Thoracic aorta (tissue), 2 donors: ENCODE results near the gene FSTL3. TPM values are rescaled to one million over a fixed set of nuclear protein-coding genes. Genes with fewer than 3 reads are reported as not detected.
"Not testable (repeated sequence)": the region's sequence is repeated elsewhere in the genome, so short reads cannot be mapped to it uniquely, and the experiment has no call there.

Experiments used
- ATAC-seq: fragments of 150-250 bp; one replicate; pipeline ENCODE4 v1.8.0; 2017; ENCODE audit warnings: low read depth; ENCODE audit not compliant: insufficient number of reproducible peaks, low FRiP score
- DNase-seq: peaks from one replicate; pipeline ENCODE4 v3.0.0-alpha.2; 2020; ENCODE audit warnings: low spot score
- H3K27ac ChIP-seq, 2 donors: fragments of 200-600 bp; sonication (generic); 1 replicate in 1 of 2; 2 replicates in 1 of 2; pipeline ENCODE4 v1.5.1; 2016; ENCODE audit warnings: mild to moderate bottlenecking in 2 of 2, moderate library complexity in 2 of 2
- H3K27me3 ChIP-seq: fragments of 200-600 bp; sonication (generic); replicated peaks from 2 replicates; pipeline ENCODE4 v1.6.0; 2016; ENCODE audit warnings: mild to moderate bottlenecking; ENCODE audit not compliant: insufficient read depth
- H3K36me3 ChIP-seq: fragments of 200-600 bp; sonication (generic); one replicate; pipeline ENCODE4 v1.5.1; 2016
- H3K4me1 ChIP-seq, 2 donors: fragments of 200-600 bp; sonication (generic); 1 replicate in 1 of 2; 2 replicates in 1 of 2; pipeline versions ENCODE4 v1.5.1 to v1.6.0; 2016; ENCODE audit warnings: low read depth in 2 of 2, mild to moderate bottlenecking in 1 of 2; ENCODE audit not compliant: control insufficient read depth in 1 of 2
- H3K4me3 ChIP-seq: fragments of 200-600 bp; sonication (generic); 2 replicates; pipeline ENCODE4 v1.5.1; 2016; ENCODE audit warnings: mild to moderate bottlenecking
- H3K9me3 ChIP-seq: fragments of 200-600 bp; sonication (generic); 2 replicates; pipeline ENCODE4 v1.5.1; 2016
- CTCF ChIP-seq: fragments of 200-600 bp; sonication (generic); IDR thresholded peaks from one replicate; pipeline ENCODE4 v1.5.1; 2019; ENCODE audit warnings: antibody characterized with exemption
- total RNA-seq, 2 donors: library from RNA; depleted of rRNA; stranded (reverse); fragments of >200 nt; gene quantifications; one replicate each; pipeline versions ENCODE4 v1.1.0 to v1.2.3, GENCODE V29; 2016

The FSTL3 gene
- 100 to 1,000 TPM; 361 to 595 TPM for total RNA-seq

GRCh38 chr19:676339-677105 is at the start of gene FSTL3:
Gene FSTL3 (plus strand): TSS chr19:676392. CDS start chr19:676424, 32 bp downstream.
- TF ChIP-seq CTCF: no peak
- ATAC-seq (no peak), DNase-seq (no peak)
- peak within 1 kb of the TSS; percentile 97 for H3K4me3 ChIP-seq
- H3K9me3 ChIP-seq: no peaks in the 10 kb centered on the region
- no peaks in the 10 kb centered on the region for H3K27me3 ChIP-seq
- H3K36me3 ChIP-seq: peaks cover 3% of the 10 kb centered on the region
- peaks cover 14 to 23% of the 10 kb centered on the region in 2 donors for H3K4me1 ChIP-seq
- H3K27ac ChIP-seq: peak within 1 kb of the TSS; percentile 96 to 99

GRCh38 chr19:626566-626965 is 49.6 kb upstream of the FSTL3 start:
- not testable (repeated sequence) for H3K4me3 ChIP-seq, H3K27ac ChIP-seq, H3K4me1 ChIP-seq, DNase-seq, H3K27me3 ChIP-seq, ATAC-seq, H3K9me3 ChIP-seq
- peaks cover 19% of the 10 kb centered on the region for H3K36me3 ChIP-seq

- ATAC-seq: no peak
- TF ChIP-seq CTCF: no peak
- H3K36me3 ChIP-seq: peaks cover 11% of the 10 kb centered on the region
Measured at GRCh38 chr19:628168-628567, 48.0 kb upstream of the FSTL3 start.

GRCh38 chr19:629515-629914 is 46.7 kb upstream of the FSTL3 start:
- not testable (repeated sequence) for ATAC-seq, H3K4me3 ChIP-seq, H3K27ac ChIP-seq, H3K27me3 ChIP-seq, DNase-seq, H3K9me3 ChIP-seq, H3K36me3 ChIP-seq
- H3K4me1 ChIP-seq: peaks cover 15 to 18% of the 10 kb centered on the region in 2 donors

More at GRCh38 chr19:628168-628567, 48.0 kb upstream of the FSTL3 start:
- H3K27me3 ChIP-seq: no peaks in the 10 kb centered on the region
- H3K9me3 ChIP-seq: no peaks in the 10 kb centered on the region
- H3K4me3 ChIP-seq: no peak overlapping the region
- peaks cover 10 to 11% of the 10 kb centered on the region in 2 donors for H3K4me1 ChIP-seq
- no peak for DNase-seq
- no peak overlapping the region for H3K27ac ChIP-seq

- no peaks in the 10 kb centered on the region for H3K27me3 ChIP-seq
- peaks cover 8% of the 10 kb centered on the region for H3K36me3 ChIP-seq
- no peak overlapping the region for H3K27ac ChIP-seq
- ATAC-seq (no peak), DNase-seq (no peak)
- H3K9me3 ChIP-seq: no peaks in the 10 kb centered on the region
- peaks cover 15 to 18% of the 10 kb centered on the region in 2 donors for H3K4me1 ChIP-seq
- TF ChIP-seq CTCF: no peak
- no peak overlapping the region for H3K4me3 ChIP-seq
Measured at GRCh38 chr19:629961-630714, 46.1 kb upstream of the FSTL3 start.

- Histone ChIP-seq H3K27ac (no peak overlapping the region), H3K4me3 (peak overlapping the region; percentile 79), H3K36me3 (peaks cover 3% of the 10 kb centered on the region), H3K4me1 (peaks cover 15 to 18% of the 10 kb centered on the region in 2 donors), H3K9me3 (no peaks in the 10 kb centered on the region), H3K27me3 (no peaks in the 10 kb centered on the region)
- ATAC-seq: no peak
- no peak for DNase-seq
- TF ChIP-seq CTCF: no peak
Measured at GRCh38 chr19:632579-633067, 43.6 kb upstream of the FSTL3 start.
